Measurements from ENCODE around the gene MINAR1. TPM values are rescaled to one million over a fixed set of nuclear protein-coding genes. Genes with fewer than 3 reads are reported as not detected.

Gene MINAR1
- total RNA-seq, 1 experiment from 2014 or later = 0.22 TPM

- Histone ChIP-seq H3K27me3 (ENCODE audit: low read length) (no peaks in the 10 kb centered on the region), H3F3A (ENCODE audit: low read length, unreplicated experiment) (no peaks in the 10 kb centered on the region), H3K4me3 (ENCODE audit: low read length) (no peak overlapping the region), H3K9me3 (ENCODE audit: low read length) (no peaks in the 10 kb centered on the region), H4K20me1 (ENCODE audit: low read length) (no peaks in the 10 kb centered on the region), H2AFZ (ENCODE audit: low read length) (no peak overlapping the region), H3K27ac (ENCODE audit: low read length) (no peak overlapping the region), H3K9me2 (replicated peaks; ENCODE audit: low read length) (no peaks in the 10 kb centered on the region), H3K79me2 (ENCODE audit: low read length) (no peaks in the 10 kb centered on the region), H3K4me2 (ENCODE audit: low read length) (no peak overlapping the region), H3K4me1 (ENCODE audit: insufficient read depth, low read length) (no peaks in the 10 kb centered on the region), H3K9ac (ENCODE audit: low read length) (no peak overlapping the region), H3K36me3 (ENCODE audit: low read depth, low read length) (no peaks in the 10 kb centered on the region)
- POLR2A ChIA-PET (ENCODE audit: unreplicated experiment) = no interaction called here
- BruUV-seq (replicated peaks) = no TSS peak
- ATAC-seq (no peak), DNase-seq (no peak)
- TF ChIP-seq EZH2 (IDR thresholded peaks at IDR 0.05; ENCODE audit: low read length, unreplicated experiment) = no peak
- no peak for TF ChIP-seq CTCF (conservative IDR thresholded peaks at IDR 0.05; ENCODE audit: low read depth, low read length)
- TF ChIP-seq EZH2phosphoT487 (IDR thresholded peaks at IDR 0.05; ENCODE audit: borderline replicate concordance, low read length) = no peak
- intact Hi-C loops (cut with micrococcal nuclease) = no loop called here
- CTCF ChIA-PET = no interaction called here
These were observed 8.3 kb downstream of the MINAR1 start for GRCh38 chr15:79440355-79440908.

- intact Hi-C loops (cut with micrococcal nuclease) = no loop called here
- POLR2A ChIA-PET (ENCODE audit: unreplicated experiment) = no interaction called here
- CTCF ChIA-PET = no interaction called here
- no peaks in the 10 kb centered on the region for H3K9me2 ChIP-seq (replicated peaks; ENCODE audit: low read length)
- no peaks in the 10 kb centered on the region for H3F3A ChIP-seq (ENCODE audit: low read length, unreplicated experiment)
- no peaks in the 10 kb centered on the region for H3K9me3 ChIP-seq (ENCODE audit: low read length)
- no TSS peak for BruUV-seq (replicated peaks)
- H2AFZ ChIP-seq (ENCODE audit: low read length) = no peak overlapping the region
- H3K27me3 ChIP-seq (ENCODE audit: low read length) = no peaks in the 10 kb centered on the region
- H3K36me3 ChIP-seq (ENCODE audit: low read depth, low read length) = no peaks in the 10 kb centered on the region
- no peaks in the 10 kb centered on the region for H4K20me1 ChIP-seq (ENCODE audit: low read length)
- no peaks in the 10 kb centered on the region for H3K79me2 ChIP-seq (ENCODE audit: low read length)
- TF ChIP-seq EZH2 (IDR thresholded peaks at IDR 0.05; ENCODE audit: low read length, unreplicated experiment) (no peak), CTCF (conservative IDR thresholded peaks at IDR 0.05; ENCODE audit: low read depth, low read length) (no peak), EZH2phosphoT487 (IDR thresholded peaks at IDR 0.05; ENCODE audit: borderline replicate concordance, low read length) (no peak)
- no peak for ATAC-seq
- no peak overlapping the region for H3K27ac ChIP-seq (ENCODE audit: low read length)
- no peak overlapping the region for H3K4me3 ChIP-seq (ENCODE audit: low read length)
- no peak overlapping the region for H3K9ac ChIP-seq (ENCODE audit: low read length)
- DNase-seq = no peak
- no peak overlapping the region for H3K4me2 ChIP-seq (ENCODE audit: low read length)
- no peaks in the 10 kb centered on the region for H3K4me1 ChIP-seq (ENCODE audit: insufficient read depth, low read length)
These were observed 10.8 kb downstream of the MINAR1 start for GRCh38 chr15:79442911-79443310.

DNA sequence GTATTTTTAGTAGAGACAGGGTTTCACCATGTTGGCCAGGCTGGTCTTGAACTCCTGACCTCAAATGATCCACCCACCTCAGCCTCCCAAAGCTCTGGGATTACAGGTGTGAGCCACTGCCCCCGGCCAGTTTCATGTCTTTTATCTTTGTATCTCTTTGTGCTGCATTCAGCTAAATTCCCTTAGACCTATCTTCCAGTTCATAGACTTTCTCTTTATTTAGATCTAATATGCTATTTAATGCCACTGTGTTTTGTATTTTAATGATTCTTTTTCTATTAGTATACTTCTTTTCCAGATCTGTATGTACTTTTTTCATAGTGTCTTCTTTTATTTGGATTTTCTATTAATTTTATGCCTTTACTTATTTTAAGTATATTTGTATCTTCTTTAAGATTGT is 14.9 kb downstream of the MINAR1 start:
- BruUV-seq (replicated peaks) = no TSS peak
- no peak for TF ChIP-seq CTCF (conservative IDR thresholded peaks at IDR 0.05; ENCODE audit: low read depth, low read length)
- TF ChIP-seq EZH2 (IDR thresholded peaks at IDR 0.05; ENCODE audit: low read length, unreplicated experiment) = no peak
- TF ChIP-seq EZH2phosphoT487 (IDR thresholded peaks at IDR 0.05; ENCODE audit: borderline replicate concordance, low read length) = no peak
- no peak overlapping the region for H3K9ac ChIP-seq (ENCODE audit: low read length)
- no peaks in the 10 kb centered on the region for H3K4me1 ChIP-seq (ENCODE audit: insufficient read depth, low read length)
- H3K27ac ChIP-seq (ENCODE audit: low read length) = no peak overlapping the region
- no peaks in the 10 kb centered on the region for H4K20me1 ChIP-seq (ENCODE audit: low read length)
- no peaks in the 10 kb centered on the region for H3F3A ChIP-seq (ENCODE audit: low read length, unreplicated experiment)
- H2AFZ ChIP-seq (ENCODE audit: low read length) = no peak overlapping the region
- no peaks in the 10 kb centered on the region for H3K9me3 ChIP-seq (ENCODE audit: low read length)
- intact Hi-C loops (cut with micrococcal nuclease) = no loop called here
- H3K79me2 ChIP-seq (ENCODE audit: low read length) = no peaks in the 10 kb centered on the region
- no peaks in the 10 kb centered on the region for H3K9me2 ChIP-seq (replicated peaks; ENCODE audit: low read length)
- no peak overlapping the region for H3K4me3 ChIP-seq (ENCODE audit: low read length)
- H3K27me3 ChIP-seq (ENCODE audit: low read length) = 0 out of 2 replicates have a peak, but pooled peaks cover 8% of the 10 kb centered on the region
- POLR2A ChIA-PET (ENCODE audit: unreplicated experiment) = no interaction called here
- ATAC-seq (no peak), DNase-seq (no peak)
- no peaks in the 10 kb centered on the region for H3K36me3 ChIP-seq (ENCODE audit: low read depth, low read length)
- CTCF ChIA-PET = no interaction called here
- H3K4me2 ChIP-seq (ENCODE audit: low read length) = no peak overlapping the region

Measured in PC-3 (cell line).